GM19397 (cell line): Measurements from ENCODE around the gene TMEM207.
"Not testable (repeated sequence)": the region's sequence is repeated elsewhere in the genome, so short reads cannot be mapped to it uniquely, and the experiment has no call there.

ENCODE experiments used
- ATAC-seq: cut with Tn5 transposase; IDR thresholded peaks from one replicate; pipeline ENCODE4 v1.9.1; 2021; ENCODE audit warnings: mild to moderate bottlenecking, moderate library complexity; ENCODE audit not compliant: unreplicated experiment

TMEM207 gene

GRCh38 chr3:190449801-190450200 is at the start of gene TMEM207:
Gene TMEM207, minus strand, starts transcription at chr3:190449901. Its CDS starts 92 bp downstream, at chr3:190449809.
- ATAC-seq: no peak

GRCh38 chr3:190499122-190499521 is 49.4 kb upstream of the TMEM207 start:
- no peak for ATAC-seq

- no peak for ATAC-seq
Observed at GRCh38 chr3:190498293-190498692, 48.6 kb upstream of the TMEM207 start.

GRCh38 chr3:190497811-190498210 is 48.1 kb upstream of the TMEM207 start:
- ATAC-seq: no peak

- no peak for ATAC-seq
Observed at GRCh38 chr3:190496859-190497258, 47.2 kb upstream of the TMEM207 start.

- no peak for ATAC-seq
Observed at GRCh38 chr3:190495796-190496195, 46.1 kb upstream of the TMEM207 start.

GRCh38 chr3:190495354-190495753 is 45.7 kb upstream of the TMEM207 start:
- no peak for ATAC-seq

- no peak for ATAC-seq
Observed at GRCh38 chr3:190494907-190495306, 45.2 kb upstream of the TMEM207 start.

GRCh38 chr3:190492966-190493365 is 43.3 kb upstream of the TMEM207 start:
- ATAC-seq: no peak

GRCh38 chr3:190492129-190492528 is 42.4 kb upstream of the TMEM207 start:
- ATAC-seq: no peak

GRCh38 chr3:190491533-190492054 is 41.9 kb upstream of the TMEM207 start:
- ATAC-seq: no peak

GRCh38 chr3:190486908-190487607 is 37.4 kb upstream of the TMEM207 start:
- no peak for ATAC-seq

- ATAC-seq: no peak
Observed at GRCh38 chr3:190486533-190486864, 36.8 kb upstream of the TMEM207 start.

- ATAC-seq: no peak
Observed at GRCh38 chr3:190485830-190486532, 36.3 kb upstream of the TMEM207 start.

GRCh38 chr3:190481779-190482178 is 32.1 kb upstream of the TMEM207 start:
- ATAC-seq: no peak

- ATAC-seq: not testable (repeated sequence)
Observed at GRCh38 chr3:190473261-190473660, 23.6 kb upstream of the TMEM207 start.

- no peak for ATAC-seq
Observed at GRCh38 chr3:190467922-190468321, 18.2 kb upstream of the TMEM207 start.

GRCh38 chr3:190458040-190458439 is 8.3 kb upstream of the TMEM207 start:
- no peak for ATAC-seq

- ATAC-seq: no peak
Observed at GRCh38 chr3:190456770-190457169, 7.1 kb upstream of the TMEM207 start.

- ATAC-seq: no peak
Observed at GRCh38 chr3:190455828-190456227, 6.1 kb upstream of the TMEM207 start.

- no peak for ATAC-seq
Observed at GRCh38 chr3:190448256-190448655, 1.4 kb downstream of the TMEM207 start.

GRCh38 chr3:190446573-190447279 is 3.0 kb downstream of the TMEM207 start:
- ATAC-seq: no peak
